ENCODE data around the gene CAPN9.

The CAPN9 gene

GRCh38 chr1:230750576-230750975 is 3.4 kb downstream of the CAPN9 start:
- no peak for ATAC-seq
- no peak for TF ChIP-seq TSHZ2 (CRISPR knock-in tag; IDR thresholded peaks at IDR 0.05)
- TF ChIP-seq ESRRG (CRISPR knock-in tag; IDR thresholded peaks at IDR 0.05): no peak
- TF ChIP-seq CSRNP3 (CRISPR knock-in tag; IDR thresholded peaks at IDR 0.05): no peak
- TF ChIP-seq PPARA (CRISPR knock-in tag; IDR thresholded peaks at IDR 0.05; ENCODE audit: borderline replicate concordance): no peak
- TF ChIP-seq CREB5 (CRISPR knock-in tag; IDR thresholded peaks at IDR 0.05; ENCODE audit: low read depth): no peak
- TF ChIP-seq RARB (CRISPR knock-in tag; IDR thresholded peaks at IDR 0.05): no peak
- no peak for TF ChIP-seq SNAI2 (CRISPR knock-in tag; IDR thresholded peaks at IDR 0.05)
- no peak for TF ChIP-seq ZFP30 (CRISPR knock-in tag; IDR thresholded peaks at IDR 0.05)
- TF ChIP-seq ARNTL (CRISPR knock-in tag; IDR thresholded peaks at IDR 0.05; ENCODE audit: borderline replicate concordance, low read depth): no peak
- no peak for TF ChIP-seq ZC3H10 (CRISPR knock-in tag; IDR thresholded peaks at IDR 0.05)
- no peak for TF ChIP-seq POU6F1 (CRISPR knock-in tag; IDR thresholded peaks at IDR 0.05; ENCODE audit: borderline replicate concordance, low read depth)
- TF ChIP-seq TCF4 (CRISPR knock-in tag; IDR thresholded peaks at IDR 0.05; ENCODE audit: borderline replicate concordance): no peak
- no peak for TF ChIP-seq GLIS3 (CRISPR knock-in tag; IDR thresholded peaks at IDR 0.05)
- TF ChIP-seq BACH2 (CRISPR knock-in tag; IDR thresholded peaks at IDR 0.05; ENCODE audit: borderline replicate concordance): no peak

GRCh38 chr1:230750986-230751625 is 3.9 kb downstream of the CAPN9 start:
- no peak for ATAC-seq
- no peak for TF ChIP-seq ARNTL (CRISPR knock-in tag; IDR thresholded peaks at IDR 0.05; ENCODE audit: borderline replicate concordance, low read depth)
- TF ChIP-seq ZNF565 (CRISPR knock-in tag; conservative IDR thresholded peaks at IDR 0.05; ENCODE audit: low read depth): no peak
- TF ChIP-seq TCF4 (CRISPR knock-in tag; IDR thresholded peaks at IDR 0.05; ENCODE audit: borderline replicate concordance): no peak
- TF ChIP-seq CSRNP3 (CRISPR knock-in tag; IDR thresholded peaks at IDR 0.05): no peak
- TF ChIP-seq RARB (CRISPR knock-in tag; IDR thresholded peaks at IDR 0.05): no peak
- TF ChIP-seq ZNF70 (CRISPR knock-in tag; IDR thresholded peaks at IDR 0.05): no peak
- no peak for TF ChIP-seq ISL1 (CRISPR knock-in tag; IDR thresholded peaks at IDR 0.05)
- TF ChIP-seq ZFP3 (CRISPR knock-in tag; IDR thresholded peaks at IDR 0.05): no peak
- TF ChIP-seq BACH2 (CRISPR knock-in tag; IDR thresholded peaks at IDR 0.05; ENCODE audit: borderline replicate concordance): no peak
- TF ChIP-seq OSR1 (CRISPR knock-in tag; IDR thresholded peaks at IDR 0.05): no peak
- TF ChIP-seq ZFP30 (CRISPR knock-in tag; IDR thresholded peaks at IDR 0.05): no peak
- no peak for TF ChIP-seq ZC3H10 (CRISPR knock-in tag; IDR thresholded peaks at IDR 0.05)
- TF ChIP-seq POU6F1 (CRISPR knock-in tag; IDR thresholded peaks at IDR 0.05; ENCODE audit: borderline replicate concordance, low read depth): no peak
- TF ChIP-seq SNAI2 (CRISPR knock-in tag; IDR thresholded peaks at IDR 0.05): no peak
- TF ChIP-seq GLIS3 (CRISPR knock-in tag; IDR thresholded peaks at IDR 0.05): no peak
- TF ChIP-seq ESRRG (CRISPR knock-in tag; IDR thresholded peaks at IDR 0.05): no peak
- no peak for TF ChIP-seq ZNF8 (CRISPR knock-in tag; IDR thresholded peaks at IDR 0.05)
- no peak for TF ChIP-seq PATZ1 (CRISPR knock-in tag; IDR thresholded peaks at IDR 0.05; ENCODE audit: borderline replicate concordance)
- no peak for TF ChIP-seq CREB5 (CRISPR knock-in tag; IDR thresholded peaks at IDR 0.05; ENCODE audit: low read depth)
